AG08395 (cell line): ENCODE data around the gene DLL4.
"Not testable (repeated sequence)": the region's sequence is repeated elsewhere in the genome, so short reads cannot be mapped to it uniquely, and the experiment has no call there.

Experiments
- DNase-seq: peaks from one replicate; pipeline ENCODE4 v3.0.0; 2012; ENCODE audit warnings: mixed read lengths, low spot score

DLL4 gene

DNA sequence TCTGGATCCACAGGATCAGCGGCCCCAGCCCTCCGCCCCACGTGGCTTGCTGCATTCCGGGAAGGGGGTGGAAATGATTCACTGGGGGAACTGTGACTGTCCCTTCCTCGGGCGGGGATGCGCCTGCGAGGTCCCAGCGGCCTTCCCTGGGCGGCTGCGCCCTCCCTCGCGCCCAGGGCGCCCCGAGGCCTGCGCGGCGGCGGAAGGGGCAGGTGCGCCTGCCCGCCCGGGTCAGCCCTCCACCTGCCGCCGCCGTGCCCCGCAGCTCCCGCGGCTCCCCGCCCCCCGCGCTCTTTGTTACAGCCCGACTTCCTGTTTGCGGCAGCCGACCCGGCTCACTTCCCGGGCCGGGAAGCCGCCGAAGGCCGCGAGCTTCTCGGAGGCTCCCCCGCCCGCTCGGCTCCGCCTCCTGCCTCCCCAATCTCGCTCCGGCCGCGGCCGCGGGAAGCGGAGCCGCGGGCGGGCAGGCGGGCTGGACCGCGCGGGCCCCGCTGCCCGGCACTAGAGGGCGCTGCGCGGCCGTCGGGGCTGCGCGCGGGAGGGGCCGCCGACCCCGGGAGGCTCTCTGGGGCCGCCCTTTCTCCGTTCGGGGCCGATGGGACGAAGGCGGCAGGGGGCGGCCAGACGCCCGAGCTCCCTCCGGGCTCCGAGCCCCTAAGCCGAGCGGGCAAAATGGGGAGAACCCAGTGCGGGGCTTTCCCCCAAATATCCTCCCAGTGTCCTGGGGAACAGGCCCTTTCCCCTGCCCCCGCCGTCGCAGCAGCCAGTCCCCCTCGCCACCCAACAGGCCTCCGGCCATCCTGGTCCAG, 12.6 kb downstream of the DLL4 start:
- peak; percentile 90 for DNase-seq

DNA sequence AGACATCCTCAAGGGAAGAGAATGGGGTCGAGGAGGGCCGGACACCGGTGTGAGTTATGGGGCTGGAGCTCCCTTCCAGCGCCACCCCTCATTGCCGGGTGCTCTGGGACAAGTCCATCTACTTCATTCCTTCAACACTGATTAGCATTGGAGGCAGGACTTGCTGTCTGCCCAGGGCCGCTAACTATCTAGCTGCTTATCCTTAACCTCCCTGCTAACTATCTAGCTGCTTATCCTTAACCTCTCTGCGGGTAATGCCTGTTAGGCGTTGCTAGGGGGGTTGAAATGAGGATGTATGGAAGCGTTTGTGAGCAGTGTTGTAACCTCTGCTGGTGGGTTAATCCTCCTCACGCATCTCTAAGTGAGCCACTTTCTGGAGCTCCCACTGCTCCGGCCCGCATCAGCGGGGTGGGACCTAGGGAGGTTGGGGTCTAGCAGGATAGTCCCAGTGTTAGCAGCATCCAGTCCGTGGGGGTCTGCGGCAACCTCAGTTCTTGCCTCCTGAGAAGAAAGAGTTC, 13.3 kb downstream of the DLL4 start:
- DNase-seq, result no peak

GRCh38 chr15:40942878-40943277, 13.7 kb downstream of the DLL4 start:
- no peak for DNase-seq

DNA sequence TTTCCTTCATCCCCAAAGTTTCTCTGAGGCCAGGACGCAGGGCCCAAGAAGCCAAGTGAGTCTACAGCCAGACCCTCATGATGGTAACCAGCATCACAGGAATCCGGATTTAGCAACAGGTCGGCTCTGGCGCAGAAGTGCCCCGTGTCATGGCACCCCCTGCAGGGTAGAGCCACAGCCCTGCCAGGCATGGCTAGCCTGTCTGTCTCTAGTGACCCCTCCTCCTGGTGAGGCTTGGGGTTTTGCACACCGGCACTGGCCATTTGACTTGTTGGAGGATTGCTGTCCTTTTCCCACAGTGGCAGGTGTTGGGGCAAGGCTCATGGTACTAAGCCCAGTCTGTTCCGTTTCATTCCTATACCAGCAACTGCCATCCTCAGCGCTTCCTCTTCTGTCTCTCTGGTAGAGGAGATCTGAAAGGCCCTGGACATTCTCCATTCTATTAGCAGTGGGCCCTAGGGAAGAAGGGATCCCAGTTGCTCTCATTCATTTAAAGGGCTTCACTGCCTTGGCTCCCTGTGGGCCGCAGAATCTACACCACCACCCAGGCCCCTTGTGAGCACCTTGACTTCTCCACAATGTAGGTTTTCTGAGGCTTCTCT, 14.7 kb downstream of the DLL4 start:
- no peak for DNase-seq

DNA sequence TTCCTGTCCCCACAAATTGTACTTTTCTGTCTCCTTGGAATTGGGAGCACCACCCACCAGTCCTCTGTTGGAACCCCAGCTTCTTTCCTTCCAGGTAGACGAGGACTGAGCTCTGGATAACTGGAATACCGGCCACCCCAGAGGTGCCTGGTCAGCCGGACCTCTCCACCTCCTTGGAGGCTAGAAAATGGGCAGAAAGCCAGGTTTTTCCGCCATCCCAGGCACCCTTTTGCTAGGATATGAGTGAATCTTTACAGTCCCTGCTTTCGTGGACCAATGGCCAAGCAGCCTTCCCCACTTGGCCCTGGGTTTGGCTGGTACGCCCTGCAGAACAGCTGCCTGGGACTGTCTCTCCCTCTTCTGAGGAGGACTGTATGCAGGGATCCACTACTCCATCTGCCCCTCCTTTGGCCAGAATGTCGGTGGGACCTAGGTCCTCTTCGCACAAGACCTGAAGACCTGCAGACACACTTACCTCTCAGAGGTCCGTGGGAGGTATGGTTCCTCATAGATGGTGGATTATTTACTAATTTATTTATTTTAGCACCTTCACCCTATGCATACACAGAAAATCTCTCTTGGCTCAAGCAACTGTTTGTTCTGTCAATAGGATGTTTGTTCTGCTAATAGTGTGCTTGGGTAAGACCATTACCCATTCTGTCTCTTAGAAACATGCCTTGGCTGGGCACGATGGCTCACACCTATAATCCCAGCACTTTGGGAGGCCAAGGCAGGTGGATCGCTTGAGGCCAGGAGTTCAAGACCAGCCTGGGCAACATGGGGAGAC, 15.6 kb downstream of the DLL4 start:
- no peak for DNase-seq

GRCh38 chr15:40948706-40949473, 19.8 kb downstream of the DLL4 start:
- no peak for DNase-seq

DNA sequence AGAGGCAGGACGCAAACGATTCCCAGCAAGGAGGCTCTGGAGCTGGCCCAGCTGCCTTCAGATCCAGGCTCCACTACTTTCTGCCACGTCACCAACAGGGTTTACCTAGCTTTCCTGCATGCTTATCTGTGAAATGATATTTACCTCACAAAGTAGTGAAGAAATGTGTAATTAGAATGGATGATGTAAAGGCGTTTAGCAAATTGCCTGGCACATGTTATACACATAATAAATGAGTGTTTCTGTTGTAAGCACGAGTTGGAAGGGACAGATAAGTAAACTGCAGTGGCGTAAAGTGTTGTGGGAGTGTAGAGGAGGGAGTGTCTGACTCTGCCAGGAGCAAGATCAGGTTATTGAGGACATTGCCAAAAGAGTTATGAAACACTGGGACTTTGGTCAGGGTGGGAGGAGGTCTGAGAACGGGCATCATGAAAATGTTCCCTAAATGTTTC, 20.6 kb downstream of the DLL4 start:
- no peak for DNase-seq

DNA sequence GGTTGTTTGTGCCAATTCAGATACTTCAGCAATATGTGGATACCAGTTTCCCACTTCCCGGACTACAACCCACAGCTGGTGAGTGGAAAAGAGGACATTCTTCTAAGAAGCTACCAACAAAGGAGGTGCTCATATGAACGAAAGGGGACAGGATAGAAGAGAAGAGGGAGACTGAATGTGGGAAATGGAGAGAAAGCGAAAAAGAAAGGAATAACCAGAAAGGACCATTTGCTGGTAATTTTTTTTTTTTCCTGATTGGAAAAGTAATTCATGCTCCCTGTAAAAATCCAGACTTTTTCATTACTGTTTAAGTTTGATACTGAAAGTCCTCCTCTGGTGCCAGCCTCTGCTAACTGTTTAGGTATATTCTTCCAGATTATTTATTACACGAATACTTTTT, 22.6 kb downstream of the DLL4 start:
- DNase-seq, result no peak

GRCh38 chr15:40952301-40952900, 23.3 kb downstream of the DLL4 start:
- no peak for DNase-seq

GRCh38 chr15:40952901-40953712, 24.0 kb downstream of the DLL4 start, which contains the start of gene CHAC1:
CHAC1 (plus strand) TSS chr15:40953471; CDS start chr15:40953584, 113 bp downstream.
- peak; percentile 100 for DNase-seq

DNA sequence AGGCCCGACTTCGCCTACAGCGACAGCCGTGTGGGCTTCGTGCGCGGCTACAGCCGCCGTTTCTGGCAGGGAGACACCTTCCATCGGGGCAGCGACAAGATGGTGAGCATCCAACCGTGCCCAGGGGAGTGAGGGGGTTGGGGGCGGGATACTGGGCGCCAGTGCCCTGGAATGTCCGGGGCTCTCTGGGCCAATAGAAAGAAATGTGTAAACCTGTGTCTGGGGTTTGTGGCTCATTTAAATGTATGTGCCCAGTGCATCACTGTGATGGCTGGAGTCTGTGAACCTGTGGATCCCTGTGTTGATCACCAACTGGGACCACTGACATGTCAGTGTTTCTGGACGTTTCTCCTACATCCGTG, 24.6 kb downstream of the DLL4 start:
- no peak for DNase-seq

DNA sequence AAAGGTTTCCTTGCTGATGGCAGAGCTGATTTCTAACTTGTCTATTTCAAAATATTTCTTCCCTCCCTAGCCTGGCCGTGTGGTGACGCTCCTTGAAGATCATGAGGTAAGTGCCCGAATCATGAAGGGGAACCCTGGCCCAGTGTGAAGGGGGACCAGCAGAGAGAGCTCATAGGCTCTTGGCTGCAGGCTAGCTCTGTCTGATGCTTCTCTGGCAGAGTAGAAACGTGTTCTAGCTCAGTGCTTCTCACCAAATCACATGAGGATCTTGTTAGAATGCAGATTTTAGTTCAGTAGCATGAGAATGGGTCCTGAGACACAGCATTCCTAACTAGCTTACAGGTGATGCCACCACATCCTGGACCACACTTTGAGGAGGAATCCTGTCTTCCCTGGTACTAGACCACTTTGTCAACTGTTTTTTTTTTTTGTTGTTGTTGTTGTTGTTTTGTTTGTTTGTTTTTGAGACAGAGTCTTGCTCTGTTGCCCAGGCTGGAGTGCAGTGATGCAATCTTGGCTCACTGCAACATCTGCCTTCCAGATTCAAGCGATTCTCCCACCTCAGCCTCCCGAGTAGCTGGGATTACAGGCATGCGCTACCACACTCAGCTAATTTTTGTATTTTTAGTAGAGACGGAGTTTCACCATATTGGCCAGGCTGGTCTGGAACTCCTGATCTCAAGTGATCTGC, 25.2 kb downstream of the DLL4 start:
- not testable (repeated sequence) for DNase-seq

DNA sequence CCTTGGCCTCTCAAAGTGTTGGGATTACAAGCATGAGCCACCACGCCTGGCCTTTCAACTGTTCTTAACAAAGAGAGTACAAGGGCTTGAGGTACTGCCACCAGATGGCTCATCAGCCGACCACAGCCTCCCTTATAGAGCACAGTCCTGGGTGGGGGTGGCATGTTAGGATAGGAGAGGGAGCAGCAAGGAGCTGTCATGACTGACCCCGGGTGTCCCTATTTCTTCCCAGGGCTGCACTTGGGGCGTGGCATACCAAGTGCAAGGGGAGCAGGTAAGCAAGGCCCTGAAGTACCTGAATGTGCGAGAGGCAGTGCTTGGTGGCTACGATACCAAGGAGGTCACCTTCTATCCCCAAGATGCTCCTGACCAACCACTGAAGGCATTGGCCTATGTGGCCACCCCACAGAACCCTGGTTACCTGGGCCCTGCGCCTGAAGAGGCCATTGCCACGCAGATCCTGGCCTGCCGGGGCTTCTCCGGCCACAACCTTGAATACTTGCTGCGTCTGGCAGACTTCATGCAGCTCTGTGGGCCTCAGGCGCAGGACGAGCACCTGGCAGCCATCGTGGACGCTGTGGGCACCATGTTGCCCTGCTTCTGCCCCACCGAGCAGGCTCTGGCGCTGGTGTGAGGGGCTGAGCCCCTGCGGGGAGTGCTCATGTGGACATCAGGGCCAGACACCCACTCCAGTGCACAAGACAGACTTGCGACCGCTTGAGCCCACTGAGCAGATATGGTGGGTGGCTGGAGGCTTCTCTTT, 26.2 kb downstream of the DLL4 start:
- DNase-seq, result no peak

- DNase-seq, result no peak
Observed at GRCh38 chr15:40955930-40956540, 26.9 kb downstream of the DLL4 start.

- DNase-seq, result no peak
Observed at GRCh38 chr15:40956541-40956982, 27.4 kb downstream of the DLL4 start.

DNA sequence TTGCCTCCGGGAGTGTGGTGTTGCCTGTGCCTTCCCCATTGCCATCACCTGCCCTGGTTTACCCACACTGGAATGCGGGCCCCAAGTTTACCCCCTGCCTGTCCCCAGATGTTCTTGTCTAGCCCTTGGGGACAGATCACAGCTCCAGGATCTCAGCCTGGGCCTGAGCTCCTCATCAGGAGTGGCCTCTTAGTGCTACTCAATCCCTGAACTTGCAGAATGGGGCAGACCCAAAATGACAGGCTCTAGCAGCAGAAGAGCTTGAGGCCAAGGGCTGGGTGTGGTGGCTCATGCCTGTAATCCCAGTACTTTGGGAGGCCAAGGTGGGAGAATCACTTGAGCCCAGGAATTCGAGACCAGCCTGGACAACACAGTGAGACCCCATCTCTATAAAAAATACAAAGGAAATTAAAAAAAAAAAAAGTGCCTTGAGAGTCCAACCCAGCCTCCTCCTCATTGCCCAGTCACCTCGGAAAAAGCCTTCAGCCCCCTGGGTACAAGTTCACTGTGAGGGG, 28.0 kb downstream of the DLL4 start:
- DNase-seq, result no peak

DNA sequence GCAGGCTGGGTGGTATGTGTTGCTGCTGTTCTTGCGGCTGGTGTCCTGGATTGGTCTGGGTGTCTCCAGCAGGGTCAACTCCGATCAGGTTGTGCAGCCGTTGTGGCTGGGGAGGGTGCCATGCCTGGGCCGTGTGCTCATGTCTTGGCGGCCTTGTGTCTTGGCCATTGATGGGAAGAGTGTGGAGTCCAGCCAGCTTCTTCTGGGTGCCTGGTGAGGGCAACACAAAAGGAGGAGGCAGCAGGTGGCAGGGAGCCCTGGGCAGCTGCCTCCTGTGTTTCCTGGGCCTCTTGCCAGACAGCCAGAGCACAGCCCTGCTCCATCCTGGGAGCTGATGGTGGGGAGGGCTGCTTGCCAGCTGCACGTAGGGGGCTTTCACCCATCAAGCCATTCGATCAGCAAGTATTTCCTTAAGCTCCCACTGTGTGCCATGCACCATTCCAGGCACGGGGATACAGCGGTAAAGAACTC, 28.5 kb downstream of the DLL4 start:
- no peak for DNase-seq

- no peak for DNase-seq
Observed at GRCh38 chr15:40958146-40958545, 29.0 kb downstream of the DLL4 start.
